Loucy (cell line): Measurements from ENCODE around the gene NDUFB5.

Experiments
- H2AFZ ChIP-seq: fragments of 200-600 bp; sonication (generic); 2 replicates; pipeline ENCODE4 v1.6.0; 2016; ENCODE audit warnings: antibody characterized with exemption, mild to moderate bottlenecking, low read length, moderate library complexity
- H3F3A ChIP-seq: fragments of 200-600 bp; 2 replicates; pipeline ENCODE4 v1.6.0; 2016; ENCODE audit warnings: antibody characterized with exemption, low read depth, mild to moderate bottlenecking
- H3K27me3 ChIP-seq: fragments of 200-600 bp; sonication (generic); 2 replicates; pipeline ENCODE4 v1.6.1; 2014; ENCODE audit warnings: low read length, mild to moderate bottlenecking; ENCODE audit not compliant: insufficient read depth, poor library complexity, severe bottlenecking
- H3K36me3 ChIP-seq: fragments of 200-600 bp; sonication (generic); 2 replicates; pipeline ENCODE4 v1.6.1; 2016; ENCODE audit warnings: low read length; ENCODE audit not compliant: insufficient read depth
- H3K4me1 ChIP-seq: fragments of 200-600 bp; sonication (generic); 2 replicates; pipeline ENCODE4 v1.5.1; 2014; ENCODE audit warnings: low read length, mild to moderate bottlenecking; ENCODE audit not compliant: insufficient read depth, poor library complexity, severe bottlenecking
- H3K4me2 ChIP-seq: fragments of 200-600 bp; sonication (generic); 2 replicates; pipeline ENCODE4 v1.6.0; 2014; ENCODE audit warnings: antibody characterized with exemption, low read length, low read depth, mild to moderate bottlenecking; ENCODE audit not compliant: poor library complexity, severe bottlenecking
- H3K4me3 ChIP-seq: fragments of 200-600 bp; sonication (generic); 2 replicates; pipeline ENCODE4 v1.5.1; 2014; ENCODE audit warnings: low read length, mild to moderate bottlenecking, mixed read lengths; ENCODE audit not compliant: poor library complexity, severe bottlenecking
- H3K79me2 ChIP-seq: fragments of 200-600 bp; sonication (generic); 2 replicates; pipeline ENCODE4 v1.6.1; 2014; ENCODE audit warnings: low read length; ENCODE audit not compliant: insufficient read depth
- H3K9ac ChIP-seq: fragments of 200-600 bp; sonication (generic); 2 replicates; pipeline ENCODE4 v1.6.0; 2014; ENCODE audit warnings: mild to moderate bottlenecking, low read depth, low read length, moderate library complexity; ENCODE audit not compliant: poor library complexity, severe bottlenecking
- H3K9me2 ChIP-seq: fragments of 200-600 bp; sonication (generic); replicated peaks from 2 replicates; pipeline ENCODE4 v1.6.1; 2016; ENCODE audit warnings: low read depth, low read length, mixed read lengths
- H3K9me3 ChIP-seq: fragments of 200-600 bp; sonication (generic); 2 replicates; pipeline ENCODE4 v1.6.1; 2014; ENCODE audit warnings: mild to moderate bottlenecking, antibody characterized with exemption, low read length, low read depth; ENCODE audit not compliant: insufficient read depth
- H4K20me1 ChIP-seq: fragments of 200-600 bp; sonication (generic); 2 replicates; pipeline ENCODE4 v1.6.0; 2014; ENCODE audit warnings: antibody characterized with exemption, low read length, mild to moderate bottlenecking; ENCODE audit not compliant: insufficient read depth, poor library complexity, severe bottlenecking
- CTCF ChIP-seq: fragments of 200-600 bp; sonication (generic); conservative IDR thresholded peaks from 2 replicates; pipeline ENCODE4 v1.5.1; 2014; ENCODE audit warnings: mild to moderate bottlenecking, antibody characterized with exemption, low read length
- EZH2phosphoT487 ChIP-seq: fragments of 200-600 bp; IDR thresholded peaks from 2 replicates; pipeline ENCODE4 v1.6.1; 2018; ENCODE audit warnings: antibody characterized with exemption, mild to moderate bottlenecking, moderate library complexity, borderline replicate concordance

The NDUFB5 gene

GRCh38 chr3:179603831-179604230 is 763 bp upstream of the NDUFB5 start:
- Histone ChIP-seq H3K4me1 (peaks cover 25% of the 10 kb centered on the region), H3K36me3 (peaks cover 19% of the 10 kb centered on the region)

DNA sequence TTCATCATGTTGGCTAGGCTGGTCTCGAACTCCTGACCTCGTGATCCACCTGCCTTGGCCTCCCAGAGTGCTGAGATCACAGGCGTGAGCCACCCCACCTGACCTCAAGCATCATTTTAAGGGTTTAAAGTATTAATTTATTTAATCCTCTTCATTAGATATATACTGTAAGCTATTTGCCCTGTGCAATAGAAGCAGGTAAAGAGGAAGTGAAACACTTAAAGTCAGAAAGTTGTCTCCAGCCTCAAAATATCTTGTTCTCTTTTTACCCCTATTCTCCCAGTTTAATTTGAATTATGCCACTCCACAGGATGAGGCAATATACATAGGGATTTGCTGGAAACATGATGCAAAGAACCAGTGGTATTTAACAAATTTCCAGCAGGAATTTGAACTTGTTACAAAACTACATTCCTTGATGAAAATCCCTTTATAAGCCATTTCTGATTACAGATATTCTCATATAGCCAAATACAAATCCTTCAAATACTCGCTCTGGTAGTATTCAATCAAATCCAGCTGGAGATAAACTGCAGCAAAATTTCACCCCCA is 2.0 kb downstream of the NDUFB5 start:
- Histone ChIP-seq H3K9me3 (no peaks in the 10 kb centered on the region), H3K9ac (no peak overlapping the region), H4K20me1 (peaks cover 25% of the 10 kb centered on the region), H3F3A (peaks cover 10% of the 10 kb centered on the region; the same call in 1 of the 2 replicates), H3K27me3 (no peaks in the 10 kb centered on the region), H3K4me3 (no peak overlapping the region), H3K79me2 (peaks cover 47% of the 10 kb centered on the region), H3K9me2 (no peaks in the 10 kb centered on the region), H2AFZ (no peak overlapping the region), H3K4me1 (peaks cover 32% of the 10 kb centered on the region), H3K4me2 (peak overlapping the region; percentile 80), H3K36me3 (peaks cover 1% of the 10 kb centered on the region; the same call in 1 of the 2 replicates)
- TF ChIP-seq EZH2phosphoT487 = no peak
- TF ChIP-seq CTCF = no peak

More at GRCh38 chr3:179603831-179604230, 763 bp upstream of the NDUFB5 start:
- Histone ChIP-seq H2AFZ (peak overlapping the region; percentile 67; the same call in 1 of the 2 replicates), H3F3A (peaks cover 5% of the 10 kb centered on the region; the same call in 1 of the 2 replicates), H3K9me2 (no peaks in the 10 kb centered on the region), H3K4me2 (peak overlapping the region; percentile 73), H3K79me2 (peaks cover 64% of the 10 kb centered on the region), H3K9me3 (no peaks in the 10 kb centered on the region), H4K20me1 (peaks cover 27% of the 10 kb centered on the region), H3K9ac (peak overlapping the region; percentile 90), H3K4me3 (peak overlapping the region; percentile 82), H3K27me3 (no peaks in the 10 kb centered on the region)
- no peak for TF ChIP-seq EZH2phosphoT487
- TF ChIP-seq CTCF = no peak

DNA sequence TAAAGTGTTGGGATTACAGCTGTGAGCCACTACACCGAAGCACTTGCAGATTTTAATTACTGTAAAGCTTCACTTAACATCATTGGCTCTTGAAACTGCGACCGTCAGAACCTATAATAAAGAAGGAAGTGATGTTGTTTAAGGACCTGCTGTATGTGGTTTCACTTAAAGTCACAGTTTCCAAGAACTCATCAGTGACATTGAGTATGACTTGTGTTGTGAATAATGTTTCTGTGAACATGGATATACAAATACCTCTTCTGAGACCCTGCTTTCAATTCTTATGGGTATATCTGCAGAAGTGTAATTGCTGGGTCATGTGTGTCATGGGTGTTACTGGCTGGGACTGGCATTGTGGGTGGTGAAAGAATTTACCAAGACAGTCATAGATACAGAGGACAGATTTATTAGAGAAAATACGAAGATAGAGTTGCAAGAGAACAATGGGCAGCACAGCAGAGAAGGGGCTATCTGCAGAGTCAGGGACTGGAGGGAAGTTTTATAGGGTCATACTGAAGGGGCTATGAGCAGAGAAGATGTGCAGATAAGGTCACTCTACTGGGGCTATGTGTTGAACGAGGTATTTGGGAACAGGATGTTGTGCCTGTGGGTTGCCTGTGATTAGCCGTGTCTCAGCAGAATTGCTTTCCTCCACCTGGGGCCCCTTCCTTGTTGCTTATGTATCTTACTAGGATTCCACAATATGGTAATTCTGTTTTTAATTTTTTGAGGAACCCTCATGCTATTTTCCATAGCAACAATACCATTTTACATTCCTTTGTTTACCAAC is 4.5 kb downstream of the NDUFB5 start:
- Histone ChIP-seq H3K4me3 (peak overlapping the region; percentile 66), H3K9me2 (no peaks in the 10 kb centered on the region), H3K36me3 (no peaks in the 10 kb centered on the region), H3K27me3 (no peaks in the 10 kb centered on the region), H3K9ac (peak overlapping the region; percentile 61), H3K4me2 (peak overlapping the region; percentile 73), H3K79me2 (peaks cover 22% of the 10 kb centered on the region), H3F3A (peaks cover 10% of the 10 kb centered on the region; the same call in 1 of the 2 replicates), H3K9me3 (no peaks in the 10 kb centered on the region), H4K20me1 (peaks cover 3% of the 10 kb centered on the region), H2AFZ (peak overlapping the region; percentile 5), H3K4me1 (peaks cover 20% of the 10 kb centered on the region)
- TF ChIP-seq EZH2phosphoT487 = no peak
- TF ChIP-seq CTCF = no peak
